PC-9 (cell line): ENCODE results near the gene DGKG.

Experiments
- CTCF ChIP-seq: fragments of 200-600 bp; sonication (generic); conservative IDR thresholded peaks from 2 replicates; pipeline ENCODE4 v1.6.1; 2017; ENCODE audit warnings: mixed run types, antibody characterized with exemption, mild to moderate bottlenecking, moderate library complexity
- EZH2 ChIP-seq: fragments of 200-600 bp; sonication (generic); IDR thresholded peaks from 2 replicates; pipeline ENCODE4 v1.8.0; 2017; ENCODE audit warnings: antibody characterized with exemption, low read depth

GRCh38 chr3:186356152-186356551 lies 5.9 kb downstream of the DGKG start:
- TF ChIP-seq CTCF (no peak), EZH2 (no peak)
